ENCODE measurements around the gene ANKRD53. TPM values are rescaled to one million over a fixed set of nuclear protein-coding genes. Genes with fewer than 3 reads are reported as not detected.

The ANKRD53 gene
- polyA plus RNA-seq, 1 of the 3 experiments (the other 2 are of a cell fraction) = 0.58 TPM

DNA sequence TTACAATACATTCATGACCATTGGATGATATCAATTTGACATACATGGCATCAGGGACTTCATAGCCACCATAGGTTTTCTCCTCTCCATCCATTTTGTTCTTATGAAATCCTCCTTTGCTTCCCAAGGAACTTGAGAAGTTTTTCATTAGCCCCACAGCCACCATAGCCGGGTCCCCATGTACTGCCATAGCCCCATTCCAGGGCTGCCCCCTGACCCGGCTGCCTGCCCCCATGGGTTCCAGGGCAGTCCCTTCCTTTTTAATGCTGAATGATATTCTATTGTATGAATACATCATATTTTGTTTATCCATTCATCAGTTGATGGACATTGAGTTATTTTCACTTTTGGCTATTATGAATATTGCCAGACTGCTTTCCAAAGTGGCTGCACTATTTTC is 22.3 kb upstream of the ANKRD53 start:
- Histone ChIP-seq H3K27me3 (ENCODE audit: insufficient read depth) (no peaks in the 10 kb centered on the region), H3F3A (replicated peaks; ENCODE audit: insufficient read depth) (no peaks in the 10 kb centered on the region), H3K9me3 (no peaks in the 10 kb centered on the region), H4K20me1 (ENCODE audit: insufficient read depth) (no peaks in the 10 kb centered on the region), H2AFZ (ENCODE audit: low read depth) (no peak overlapping the region), H3K9ac (no peak overlapping the region), H3K4me2 (no peak overlapping the region), H3K79me2 (ENCODE audit: insufficient read depth) (no peaks in the 10 kb centered on the region), H3K9me2 (no peaks in the 10 kb centered on the region), H3K4me1 (ENCODE audit: control insufficient read depth in 1 of 2, insufficient read depth in 2 of 2, low read depth in 1 of 2, low read length in 1 of 2) (no peaks in the 10 kb centered on the region), H3K27ac (ENCODE audit: low read depth in 2 of 2, low read length in 1 of 2) (no peak overlapping the region), H3K36me3 (replicated peaks in 1 of 2; ENCODE audit: control insufficient read depth in 1 of 2, insufficient read depth in 2 of 2, low read length in 1 of 2) (no peaks in the 10 kb centered on the region), H3K4me3 (ENCODE audit: low read depth in 2 of 2, low read length in 1 of 2) (no peak overlapping the region)
- no peak for TF ChIP-seq REST (IDR thresholded peaks at IDR 0.05; ENCODE audit: low read depth, low read length)
- TF ChIP-seq, protein P1, sequence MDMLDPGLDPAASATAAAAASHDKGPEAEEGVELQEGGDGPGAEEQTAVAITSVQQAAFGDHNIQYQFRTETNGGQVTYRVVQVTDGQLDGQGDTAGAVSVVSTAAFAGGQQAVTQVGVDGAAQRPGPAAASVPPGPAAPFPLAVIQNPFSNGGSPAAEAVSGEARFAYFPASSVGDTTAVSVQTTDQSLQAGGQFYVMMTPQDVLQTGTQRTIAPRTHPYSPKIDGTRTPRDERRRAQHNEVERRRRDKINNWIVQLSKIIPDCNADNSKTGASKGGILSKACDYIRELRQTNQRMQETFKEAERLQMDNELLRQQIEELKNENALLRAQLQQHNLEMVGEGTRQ (IDR thresholded peaks at IDR 0.05; ENCODE audit: borderline replicate concordance, low read depth, low read length) = no peak
- TF ChIP-seq MAX (IDR thresholded peaks at IDR 0.05; ENCODE audit: low read depth) = no peak
- TF ChIP-seq RAD21 (IDR thresholded peaks at IDR 0.05; ENCODE audit: low read length) = no peak
- TF ChIP-seq ZBTB33 (IDR thresholded peaks at IDR 0.05; ENCODE audit: borderline replicate concordance, low read depth) = no peak
- no peak for TF ChIP-seq SMC3 (IDR thresholded peaks at IDR 0.05; ENCODE audit: low read depth, low read length)
- TF ChIP-seq, protein P2, sequence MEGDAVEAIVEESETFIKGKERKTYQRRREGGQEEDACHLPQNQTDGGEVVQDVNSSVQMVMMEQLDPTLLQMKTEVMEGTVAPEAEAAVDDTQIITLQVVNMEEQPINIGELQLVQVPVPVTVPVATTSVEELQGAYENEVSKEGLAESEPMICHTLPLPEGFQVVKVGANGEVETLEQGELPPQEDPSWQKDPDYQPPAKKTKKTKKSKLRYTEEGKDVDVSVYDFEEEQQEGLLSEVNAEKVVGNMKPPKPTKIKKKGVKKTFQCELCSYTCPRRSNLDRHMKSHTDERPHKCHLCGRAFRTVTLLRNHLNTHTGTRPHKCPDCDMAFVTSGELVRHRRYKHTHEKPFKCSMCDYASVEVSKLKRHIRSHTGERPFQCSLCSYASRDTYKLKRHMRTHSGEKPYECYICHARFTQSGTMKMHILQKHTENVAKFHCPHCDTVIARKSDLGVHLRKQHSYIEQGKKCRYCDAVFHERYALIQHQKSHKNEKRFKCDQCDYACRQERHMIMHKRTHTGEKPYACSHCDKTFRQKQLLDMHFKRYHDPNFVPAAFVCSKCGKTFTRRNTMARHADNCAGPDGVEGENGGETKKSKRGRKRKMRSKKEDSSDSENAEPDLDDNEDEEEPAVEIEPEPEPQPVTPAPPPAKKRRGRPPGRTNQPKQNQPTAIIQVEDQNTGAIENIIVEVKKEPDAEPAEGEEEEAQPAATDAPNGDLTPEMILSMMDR (IDR thresholded peaks at IDR 0.05) = no peak
- ChIA-PET POLR2A (no interaction called here), CTCF (interaction anchor here (2.9 kb wide), 1 partner anchor 8 kb away, joined by 13 read pairs; no protein-coding TSS in a partner anchor)
- 76% methylated on average over 2 of the region's 2 CpGs for WGBS (ENCODE audit: low lambda C conversion rate)
- DNase-seq = no peak
